ENCODE data around the gene IL22RA2. TPM values are rescaled to one million over a fixed set of nuclear protein-coding genes. Genes with fewer than 3 reads are reported as not detected.
A peak's percentile ranks its signal among the peaks of the same experiment; 100 is the strongest.

The IL22RA2 gene
- total and polyA plus RNA-seq, 9 of the 15 experiments (the other 6 are each of a cell fraction or from before 2014, with no cell fraction given) = 0.03 TPM; not detected in 8

DNA sequence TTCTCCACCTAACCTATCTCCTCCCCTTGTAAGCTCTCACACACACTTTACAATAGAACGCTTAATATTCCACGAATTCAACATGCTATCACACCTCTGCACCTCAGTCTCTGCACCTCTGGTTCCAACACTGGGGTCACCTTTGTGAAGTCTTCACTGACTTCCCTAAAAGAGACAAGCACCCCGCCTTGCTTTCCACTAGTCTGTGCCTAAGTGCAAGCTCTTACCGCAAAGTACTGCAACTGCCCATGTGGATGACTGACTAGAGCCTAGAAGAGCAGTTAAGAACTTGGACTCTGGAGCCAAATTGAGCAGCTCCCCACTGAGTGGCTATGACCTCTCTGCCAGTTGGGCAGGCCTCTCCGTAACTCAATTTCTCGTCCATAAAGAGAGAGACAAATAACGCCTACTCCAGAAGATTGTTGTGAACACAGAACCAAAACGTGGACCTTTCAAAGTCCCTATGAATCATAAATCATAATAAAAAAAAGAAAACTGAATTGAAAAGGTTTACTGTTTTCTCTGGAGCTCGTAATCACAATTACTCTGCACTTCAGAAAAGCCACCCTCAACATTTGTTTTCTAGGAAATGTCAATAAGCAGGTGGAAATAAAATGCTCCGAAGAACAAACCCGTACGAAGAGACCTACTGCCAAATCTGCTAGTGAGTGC is 44.5 kb upstream of the IL22RA2 start (continued):
- TF ChIP-seq, protein P1, sequence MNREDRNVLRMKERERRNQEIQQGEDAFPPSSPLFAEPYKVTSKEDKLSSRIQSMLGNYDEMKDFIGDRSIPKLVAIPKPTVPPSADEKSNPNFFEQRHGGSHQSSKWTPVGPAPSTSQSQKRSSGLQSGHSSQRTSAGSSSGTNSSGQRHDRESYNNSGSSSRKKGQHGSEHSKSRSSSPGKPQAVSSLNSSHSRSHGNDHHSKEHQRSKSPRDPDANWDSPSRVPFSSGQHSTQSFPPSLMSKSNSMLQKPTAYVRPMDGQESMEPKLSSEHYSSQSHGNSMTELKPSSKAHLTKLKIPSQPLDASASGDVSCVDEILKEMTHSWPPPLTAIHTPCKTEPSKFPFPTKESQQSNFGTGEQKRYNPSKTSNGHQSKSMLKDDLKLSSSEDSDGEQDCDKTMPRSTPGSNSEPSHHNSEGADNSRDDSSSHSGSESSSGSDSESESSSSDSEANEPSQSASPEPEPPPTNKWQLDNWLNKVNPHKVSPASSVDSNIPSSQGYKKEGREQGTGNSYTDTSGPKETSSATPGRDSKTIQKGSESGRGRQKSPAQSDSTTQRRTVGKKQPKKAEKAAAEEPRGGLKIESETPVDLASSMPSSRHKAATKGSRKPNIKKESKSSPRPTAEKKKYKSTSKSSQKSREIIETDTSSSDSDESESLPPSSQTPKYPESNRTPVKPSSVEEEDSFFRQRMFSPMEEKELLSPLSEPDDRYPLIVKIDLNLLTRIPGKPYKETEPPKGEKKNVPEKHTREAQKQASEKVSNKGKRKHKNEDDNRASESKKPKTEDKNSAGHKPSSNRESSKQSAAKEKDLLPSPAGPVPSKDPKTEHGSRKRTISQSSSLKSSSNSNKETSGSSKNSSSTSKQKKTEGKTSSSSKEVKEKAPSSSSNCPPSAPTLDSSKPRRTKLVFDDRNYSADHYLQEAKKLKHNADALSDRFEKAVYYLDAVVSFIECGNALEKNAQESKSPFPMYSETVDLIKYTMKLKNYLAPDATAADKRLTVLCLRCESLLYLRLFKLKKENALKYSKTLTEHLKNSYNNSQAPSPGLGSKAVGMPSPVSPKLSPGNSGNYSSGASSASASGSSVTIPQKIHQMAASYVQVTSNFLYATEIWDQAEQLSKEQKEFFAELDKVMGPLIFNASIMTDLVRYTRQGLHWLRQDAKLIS (CRISPR knock-in tag; IDR thresholded peaks at IDR 0.05) = 0 out of 2 replicates have a peak, but pooled peaks have one; percentile 48
- TF ChIP-seq ZNF263 (CRISPR knock-in tag; IDR thresholded peaks at IDR 0.05; ENCODE audit: borderline replicate concordance) (0 out of 2 replicates have a peak, but pooled peaks have one; percentile 27), ZNF589 (CRISPR knock-in tag; IDR thresholded peaks at IDR 0.05; ENCODE audit: low read depth) (0 out of 2 replicates have a peak, but pooled peaks have one; percentile 6), ZNF408 (CRISPR knock-in tag; IDR thresholded peaks at IDR 0.05; ENCODE audit: low read depth) (no peak), MEIS2 (IDR thresholded peaks at IDR 0.05; ENCODE audit: partially characterized antibody) (peak; percentile 2)
- TF ChIP-seq, protein P2, sequence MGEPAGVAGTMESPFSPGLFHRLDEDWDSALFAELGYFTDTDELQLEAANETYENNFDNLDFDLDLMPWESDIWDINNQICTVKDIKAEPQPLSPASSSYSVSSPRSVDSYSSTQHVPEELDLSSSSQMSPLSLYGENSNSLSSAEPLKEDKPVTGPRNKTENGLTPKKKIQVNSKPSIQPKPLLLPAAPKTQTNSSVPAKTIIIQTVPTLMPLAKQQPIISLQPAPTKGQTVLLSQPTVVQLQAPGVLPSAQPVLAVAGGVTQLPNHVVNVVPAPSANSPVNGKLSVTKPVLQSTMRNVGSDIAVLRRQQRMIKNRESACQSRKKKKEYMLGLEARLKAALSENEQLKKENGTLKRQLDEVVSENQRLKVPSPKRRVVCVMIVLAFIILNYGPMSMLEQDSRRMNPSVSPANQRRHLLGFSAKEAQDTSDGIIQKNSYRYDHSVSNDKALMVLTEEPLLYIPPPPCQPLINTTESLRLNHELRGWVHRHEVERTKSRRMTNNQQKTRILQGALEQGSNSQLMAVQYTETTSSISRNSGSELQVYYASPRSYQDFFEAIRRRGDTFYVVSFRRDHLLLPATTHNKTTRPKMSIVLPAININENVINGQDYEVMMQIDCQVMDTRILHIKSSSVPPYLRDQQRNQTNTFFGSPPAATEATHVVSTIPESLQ (CRISPR knock-in tag; IDR thresholded peaks at IDR 0.05) = 0 out of 2 replicates have a peak, but pooled peaks have one; percentile 39
- TF ChIP-seq, protein P3, sequence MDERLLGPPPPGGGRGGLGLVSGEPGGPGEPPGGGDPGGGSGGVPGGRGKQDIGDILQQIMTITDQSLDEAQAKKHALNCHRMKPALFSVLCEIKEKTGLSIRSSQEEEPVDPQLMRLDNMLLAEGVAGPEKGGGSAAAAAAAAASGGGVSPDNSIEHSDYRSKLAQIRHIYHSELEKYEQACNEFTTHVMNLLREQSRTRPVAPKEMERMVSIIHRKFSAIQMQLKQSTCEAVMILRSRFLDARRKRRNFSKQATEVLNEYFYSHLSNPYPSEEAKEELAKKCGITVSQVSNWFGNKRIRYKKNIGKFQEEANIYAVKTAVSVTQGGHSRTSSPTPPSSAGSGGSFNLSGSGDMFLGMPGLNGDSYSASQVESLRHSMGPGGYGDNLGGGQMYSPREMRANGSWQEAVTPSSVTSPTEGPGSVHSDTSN (CRISPR knock-in tag; IDR thresholded peaks at IDR 0.05; ENCODE audit: low read depth) = no peak
- TF ChIP-seq, protein P3 (tag; conservative IDR thresholded peaks at IDR 0.05; ENCODE audit: low read depth) = peak; percentile 37; the same call in 1 of the 2 replicates

All from K562 (cell line).